Skin of body (tissue), 2 donors: ENCODE measurements around the gene NCOA3. TPM values are rescaled to one million over a fixed set of nuclear protein-coding genes. Genes with fewer than 3 reads are reported as not detected.
"Not testable (repeated sequence)": the region's sequence is repeated elsewhere in the genome, so short reads cannot be mapped to it uniquely, and the experiment has no call there.

Experiments
- DNase-seq: peaks from one replicate; lab custom pipeline; 2025; lab: John Stamatoyannopoulos, UW
- total RNA-seq: library from RNA; depleted of rRNA; stranded (reverse); fragments of >200 nt; gene quantifications from one replicate; pipeline ENCODE4 v1.2.3, GENCODE V29; 2014

Gene NCOA3
- total RNA-seq = 29.1 TPM

GRCh38 chr20:47501482-47502270 lies at the start of gene NCOA3:
NCOA3 (plus strand) TSS chr20:47501887; CDS start chr20:47622248, 120,361 bp downstream.
- peak; percentile 84 for DNase-seq

- no peak for DNase-seq
Measured at GRCh38 chr20:47452736-47453161, 48.9 kb upstream of the NCOA3 start.

- DNase-seq = no peak
Measured at GRCh38 chr20:47453167-47453782, 48.4 kb upstream of the NCOA3 start.

- no peak for DNase-seq
Measured at GRCh38 chr20:47454298-47455132, 47.2 kb upstream of the NCOA3 start.

- no peak for DNase-seq
Measured at GRCh38 chr20:47455133-47456040, 46.3 kb upstream of the NCOA3 start.

GRCh38 chr20:47456041-47456537 lies 45.6 kb upstream of the NCOA3 start:
- no peak for DNase-seq

GRCh38 chr20:47456952-47457724 lies 44.5 kb upstream of the NCOA3 start:
- DNase-seq = no peak

- not testable (repeated sequence) for DNase-seq
Measured at GRCh38 chr20:47458280-47459050, 43.2 kb upstream of the NCOA3 start.

GRCh38 chr20:47459344-47460073 lies 42.2 kb upstream of the NCOA3 start:
- no peak for DNase-seq

GRCh38 chr20:47460761-47461112 lies 41.0 kb upstream of the NCOA3 start:
- DNase-seq = not testable (repeated sequence)

GRCh38 chr20:47461120-47461685 lies 40.5 kb upstream of the NCOA3 start:
- no peak for DNase-seq

- DNase-seq = not testable (repeated sequence)
Measured at GRCh38 chr20:47461906-47462305, 39.8 kb upstream of the NCOA3 start.

GRCh38 chr20:47464380-47465101 lies 37.1 kb upstream of the NCOA3 start:
- DNase-seq = peak; percentile 99

GRCh38 chr20:47465335-47466090 lies 36.2 kb upstream of the NCOA3 start:
- no peak for DNase-seq

GRCh38 chr20:47466213-47466612 lies 35.5 kb upstream of the NCOA3 start:
- no peak for DNase-seq

- no peak for DNase-seq
Measured at GRCh38 chr20:47466704-47467459, 34.8 kb upstream of the NCOA3 start.
